ENCODE measurements around the gene ERGIC2. TPM values are rescaled to one million over a fixed set of nuclear protein-coding genes. Genes with fewer than 3 reads are reported as not detected.

The ERGIC2 gene
- total and polyA plus RNA-seq, 2 of the 13 experiments (the other 11 are each of a cell fraction or from before 2014, with no cell fraction given): 32.6 to 73.5 TPM

DNA sequence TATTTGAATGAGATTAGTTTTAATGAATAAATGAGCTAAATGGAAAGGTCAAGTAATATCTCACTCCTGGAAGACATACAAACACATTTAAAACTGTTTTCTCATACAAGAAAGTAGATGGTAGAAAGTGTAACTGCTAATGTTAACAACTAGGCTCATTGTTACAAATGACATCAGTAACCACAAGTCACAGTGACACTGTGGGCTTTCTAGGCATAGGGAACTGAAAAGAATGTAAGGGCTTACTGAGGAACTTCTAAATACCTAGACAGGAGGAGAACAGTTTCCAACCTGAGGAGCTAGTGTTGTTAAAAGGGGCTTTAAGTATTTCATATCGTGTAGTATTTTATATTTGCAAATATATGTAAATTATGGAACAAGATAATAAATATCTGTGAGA, 17.5 kb upstream of the ERGIC2 start (continued):
- TF ChIP-seq FOSL1 (CRISPR knock-in tag; IDR thresholded peaks at IDR 0.05; ENCODE audit: borderline replicate concordance) (no peak), MTF2 (CRISPR knock-in tag; IDR thresholded peaks at IDR 0.05; ENCODE audit: borderline replicate concordance) (no peak), BRCA1 (CRISPR knock-in tag; IDR thresholded peaks at IDR 0.05) (no peak), HHEX (CRISPR knock-in tag; IDR thresholded peaks at IDR 0.05) (no peak), NKX3-1 (CRISPR knock-in tag; IDR thresholded peaks at IDR 0.05) (no peak), ZNF678 (CRISPR knock-in tag; IDR thresholded peaks at IDR 0.05) (no peak), ZNF354B (CRISPR knock-in tag; IDR thresholded peaks at IDR 0.05) (no peak), DNMT1 (CRISPR knock-in tag; IDR thresholded peaks at IDR 0.05) (no peak), RXRB (CRISPR knock-in tag; IDR thresholded peaks at IDR 0.05; ENCODE audit: borderline replicate concordance) (no peak), ZNF264 (CRISPR knock-in tag; IDR thresholded peaks at IDR 0.05) (no peak), TSC22D2 (CRISPR knock-in tag; IDR thresholded peaks at IDR 0.05; ENCODE audit: borderline replicate concordance) (no peak), ZNF674 (CRISPR knock-in tag; IDR thresholded peaks at IDR 0.05; ENCODE audit: low read depth) (no peak), FOXC1 (CRISPR knock-in tag; IDR thresholded peaks at IDR 0.05; ENCODE audit: borderline replicate concordance) (no peak)

DNA sequence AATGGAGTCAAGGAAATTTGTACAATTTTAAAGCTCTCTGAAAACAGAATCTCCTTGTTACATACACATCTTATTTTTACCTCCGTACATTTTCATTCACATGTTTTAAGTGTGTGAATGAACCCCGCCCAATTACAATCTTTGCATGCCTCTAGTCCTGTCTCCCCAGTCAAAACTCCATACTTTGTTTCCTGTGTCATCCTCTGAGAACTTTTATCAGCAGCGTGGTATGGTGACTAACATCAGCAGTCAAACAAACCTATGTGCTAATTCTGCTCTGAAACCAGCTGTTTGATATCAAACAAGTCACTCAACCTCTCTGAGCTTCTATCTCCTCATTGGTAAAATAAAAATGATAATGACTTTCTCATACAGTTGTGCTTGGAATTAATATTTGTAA, 15.8 kb upstream of the ERGIC2 start:
- no peak for FAIRE-seq
- ATAC-seq: no peak
- Histone ChIP-seq H3K27ac (ENCODE audit: extremely low read length, insufficient read depth, low read length) (no peak overlapping the region), H3K4me2 (ENCODE audit: low read depth, low read length) (no peak overlapping the region), H3K27me3 (ENCODE audit: control insufficient read depth in 1 of 2, insufficient read depth in 2 of 2, low read length in 2 of 2) (no peaks in the 10 kb centered on the region), H3K36me3 (replicated peaks in 1 of 2; ENCODE audit: control insufficient read depth in 1 of 2, insufficient read depth in 2 of 2, low read length in 2 of 2) (no peaks in the 10 kb centered on the region), H3K4me3 (replicated peaks in 1 of 3; ENCODE audit: insufficient read depth in 1 of 3, low read depth in 2 of 3, low read length in 3 of 3) (no peak overlapping the region), H4K20me1 (ENCODE audit: insufficient read depth, low read length) (no peaks in the 10 kb centered on the region), H3K9ac (ENCODE audit: insufficient read depth, low read depth, low read length) (no peak overlapping the region), H3K4me1 (ENCODE audit: insufficient read depth, low read length) (no peaks in the 10 kb centered on the region), H3K9me3 (ENCODE audit: low read length) (no peaks in the 10 kb centered on the region), H2AFZ (ENCODE audit: low read length) (no peak overlapping the region), H3K79me2 (ENCODE audit: insufficient read depth, low read length) (no peaks in the 10 kb centered on the region)
- intact Hi-C loops (cut with micrococcal nuclease; ENCODE audit: unreplicated experiment): no loop called here
- TF ChIP-seq ZBTB1 (CRISPR knock-in tag; IDR thresholded peaks at IDR 0.05; ENCODE audit: borderline replicate concordance) (no peak), ZKSCAN8 (CRISPR knock-in tag; IDR thresholded peaks at IDR 0.05; ENCODE audit: borderline replicate concordance) (no peak), RAD21 (CRISPR knock-in tag; IDR thresholded peaks at IDR 0.05) (no peak), ZNF331 (CRISPR knock-in tag; IDR thresholded peaks at IDR 0.05) (no peak), ETV5 (CRISPR knock-in tag; IDR thresholded peaks at IDR 0.05; ENCODE audit: borderline replicate concordance) (no peak), NPAS2 (CRISPR knock-in tag; IDR thresholded peaks at IDR 0.05; ENCODE audit: borderline replicate concordance) (no peak)
- TF ChIP-seq, protein P1, sequence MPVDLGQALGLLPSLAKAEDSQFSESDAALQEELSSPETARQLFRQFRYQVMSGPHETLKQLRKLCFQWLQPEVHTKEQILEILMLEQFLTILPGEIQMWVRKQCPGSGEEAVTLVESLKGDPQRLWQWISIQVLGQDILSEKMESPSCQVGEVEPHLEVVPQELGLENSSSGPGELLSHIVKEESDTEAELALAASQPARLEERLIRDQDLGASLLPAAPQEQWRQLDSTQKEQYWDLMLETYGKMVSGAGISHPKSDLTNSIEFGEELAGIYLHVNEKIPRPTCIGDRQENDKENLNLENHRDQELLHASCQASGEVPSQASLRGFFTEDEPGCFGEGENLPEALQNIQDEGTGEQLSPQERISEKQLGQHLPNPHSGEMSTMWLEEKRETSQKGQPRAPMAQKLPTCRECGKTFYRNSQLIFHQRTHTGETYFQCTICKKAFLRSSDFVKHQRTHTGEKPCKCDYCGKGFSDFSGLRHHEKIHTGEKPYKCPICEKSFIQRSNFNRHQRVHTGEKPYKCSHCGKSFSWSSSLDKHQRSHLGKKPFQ (CRISPR knock-in tag; IDR thresholded peaks at IDR 0.05; ENCODE audit: insufficient replicate concordance): no peak
- TF ChIP-seq, protein P2, sequence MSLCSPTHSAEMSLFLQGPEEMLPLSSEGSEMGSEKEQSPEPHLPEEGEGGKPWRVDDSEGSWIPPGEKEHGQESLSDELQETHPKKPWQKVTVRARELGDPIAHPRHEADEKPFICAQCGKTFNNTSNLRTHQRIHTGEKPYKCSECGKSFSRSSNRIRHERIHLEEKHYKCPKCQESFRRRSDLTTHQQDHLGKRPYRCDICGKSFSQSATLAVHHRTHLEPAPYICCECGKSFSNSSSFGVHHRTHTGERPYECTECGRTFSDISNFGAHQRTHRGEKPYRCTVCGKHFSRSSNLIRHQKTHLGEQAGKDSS (CRISPR knock-in tag; IDR thresholded peaks at IDR 0.05; ENCODE audit: borderline replicate concordance, low read depth): no peak
- TF ChIP-seq, protein P3, sequence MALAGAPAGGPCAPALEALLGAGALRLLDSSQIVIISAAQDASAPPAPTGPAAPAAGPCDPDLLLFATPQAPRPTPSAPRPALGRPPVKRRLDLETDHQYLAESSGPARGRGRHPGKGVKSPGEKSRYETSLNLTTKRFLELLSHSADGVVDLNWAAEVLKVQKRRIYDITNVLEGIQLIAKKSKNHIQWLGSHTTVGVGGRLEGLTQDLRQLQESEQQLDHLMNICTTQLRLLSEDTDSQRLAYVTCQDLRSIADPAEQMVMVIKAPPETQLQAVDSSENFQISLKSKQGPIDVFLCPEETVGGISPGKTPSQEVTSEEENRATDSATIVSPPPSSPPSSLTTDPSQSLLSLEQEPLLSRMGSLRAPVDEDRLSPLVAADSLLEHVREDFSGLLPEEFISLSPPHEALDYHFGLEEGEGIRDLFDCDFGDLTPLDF (CRISPR knock-in tag; IDR thresholded peaks at IDR 0.05): no peak
- in situ Hi-C loops (cut with HindIII; ENCODE audit: extremely low pct_ligation_motif_present, low pct_unique_long_range_greater_than_20kb): no loop called here
- no peak for DNase-seq (ENCODE audit: low spot score)
- POLR2A ChIA-PET: no interaction called here
- CTCF ChIA-PET (ENCODE audit: low intra/inter-chr PET ratio, low total read pairs): no interaction called here
- 27% methylated on average over 3 of the region's 3 CpGs for WGBS (ENCODE audit: low lambda C conversion rate)
- no TSS peak for BruUV-seq (replicated peaks)

Measured in HepG2 (cell line).